ENCODE data around the gene FHAD1. TPM values are rescaled to one million over a fixed set of nuclear protein-coding genes. Genes with fewer than 3 reads are reported as not detected.

FHAD1 gene
- 0.69 TPM for total RNA-seq (2013)
- polyA plus RNA-seq (under 1 TPM in 2 of 3 donors, not detected in 1; 0.67 to 0.69 TPM), polyA minus RNA-seq (0.42 and 0.96 TPM in 2 replicates), total RNA-seq (1.3 to 10.8 (median 4.5) reads per million in 11 experiments)

GRCh38 chr1:15246960-15247614 lies at the start of gene FHAD1:
Gene FHAD1, plus strand, starts transcription at chr1:15247223. Its CDS starts 4,562 bp downstream, at chr1:15251785.
- no peak for TF ChIP-seq CTCF (IDR thresholded peaks at IDR 0.05)
- 2% methylated on average over 48 of the region's 55 CpGs for WGBS (ENCODE audit: insufficient coverage)
- no peaks in the 10 kb centered on the region for H3K36me3 ChIP-seq (replicated peaks in 1 of 2; ENCODE audit: control insufficient read depth in 1 of 2, insufficient read depth in 2 of 2, low read length in 2 of 2)
- Mint-ChIP-seq H3K27ac (peak within 1 kb of the TSS; percentile 81 to 94 (median 88)), H3K9me3 (peaks cover 17 to 31% (median 22%) of the 10 kb centered on the region in 7 donors), H3K4me3 (peak within 1 kb of the TSS; percentile 65 to 85), H3K4me1 (peaks cover 49% of the 10 kb centered on the region), H3K27me3 (ENCODE audit: low read depth in 3 of 3) (peaks cover 15 to 33% (median 20%) of the 10 kb centered on the region in 3 donors), H3K36me3 (peaks cover 10 to 13% of the 10 kb centered on the region in 2 donors)
- H3K4me2 ChIP-seq (replicated peaks; ENCODE audit: extremely low read depth, low read length, poor library complexity, severe bottlenecking) = peak within 1 kb of the TSS; percentile 65
- peak within 1 kb of the TSS; percentile 15 to 57 (median 36) for H3K4me3 ChIP-seq (replicated peaks in 1 of 3; ENCODE audit: low read depth in 2 of 3, low read length in 3 of 3)
- peak; percentile 41 to 64 (median 58) for DNase-seq
- no peaks in the 10 kb centered on the region for H3K79me2 ChIP-seq (ENCODE audit: insufficient read depth, low read length)
- peak within 1 kb of the TSS; percentile 70 to 81 for H3K27ac ChIP-seq (ENCODE audit: low read depth in 1 of 2, low read length in 2 of 2)
- intact Hi-C loops (cut with micrococcal nuclease) = loop anchor here (1.0 to 2.0 kb wide), 2 partner anchors 14 kb away; no protein-coding TSS in a partner anchor
- peaks cover 3 to 5% of the 10 kb centered on the region in 2 donors for H3K27me3 ChIP-seq (ENCODE audit: control insufficient read depth in 2 of 2, insufficient read depth in 2 of 2, low read length in 2 of 2)
- peak within 1 kb of the TSS; percentile 39 for H2AFZ ChIP-seq (ENCODE audit: insufficient read depth, low read depth, low read length, poor library complexity, severe bottlenecking)
- H4K20me1 ChIP-seq (ENCODE audit: insufficient read depth, low read length) = no peaks in the 10 kb centered on the region
- H3K4me1 ChIP-seq (ENCODE audit: control insufficient read depth in 1 of 2, insufficient read depth in 2 of 2, low read length in 2 of 2) = peaks cover 36 to 46% of the 10 kb centered on the region in 2 donors
- peak within 1 kb of the TSS; percentile 48 for H3K9ac ChIP-seq (ENCODE audit: insufficient read depth, low read length, poor library complexity, severe bottlenecking)
- H3K9me3 ChIP-seq (replicated peaks in 1 of 2; ENCODE audit: control insufficient read depth in 1 of 2, insufficient read depth in 1 of 2, low read length in 2 of 2) = peaks cover 12 to 15% of the 10 kb centered on the region in 2 donors

GRCh38 chr1:15197591-15198447 lies 49.2 kb upstream of the FHAD1 start:
- Histone ChIP-seq H2AFZ (ENCODE audit: insufficient read depth, low read depth, low read length, poor library complexity, severe bottlenecking) (no peak overlapping the region), H3K9ac (ENCODE audit: insufficient read depth, low read length, poor library complexity, severe bottlenecking) (no peak overlapping the region), H3K27ac (ENCODE audit: low read depth in 1 of 2, low read length in 2 of 2) (no peak overlapping the region), H3K4me3 (replicated peaks in 1 of 3; ENCODE audit: low read depth in 2 of 3, low read length in 3 of 3) (no peak overlapping the region), H3K79me2 (ENCODE audit: insufficient read depth, low read length) (no peaks in the 10 kb centered on the region), H4K20me1 (ENCODE audit: insufficient read depth, low read length) (no peaks in the 10 kb centered on the region), H3K27me3 (ENCODE audit: control insufficient read depth in 2 of 2, insufficient read depth in 2 of 2, low read length in 2 of 2) (no peaks in the 10 kb centered on the region), H3K9me3 (replicated peaks in 1 of 2; ENCODE audit: control insufficient read depth in 1 of 2, insufficient read depth in 1 of 2, low read length in 2 of 2) (no peaks in the 10 kb centered on the region), H3K4me1 (ENCODE audit: control insufficient read depth in 1 of 2, insufficient read depth in 2 of 2, low read length in 2 of 2) (no peaks in the 10 kb centered on the region), H3K36me3 (replicated peaks in 1 of 2; ENCODE audit: control insufficient read depth in 1 of 2, insufficient read depth in 2 of 2, low read length in 2 of 2) (no peaks in the 10 kb centered on the region), H3K4me2 (replicated peaks; ENCODE audit: extremely low read depth, low read length, poor library complexity, severe bottlenecking) (no peak overlapping the region)
- DNase-seq = no peak
- no peak overlapping the region for H3K4me3 Mint-ChIP-seq
- peak overlapping the region in 1 of 7 donors; percentile 57 for H3K27ac Mint-ChIP-seq
- peaks cover 0 to 10% (median 7%) of the 10 kb centered on the region in 3 donors for H3K27me3 Mint-ChIP-seq (ENCODE audit: low read depth in 3 of 3)
- intact Hi-C loops (cut with micrococcal nuclease) = no loop called here
- no peak for TF ChIP-seq CTCF (IDR thresholded peaks at IDR 0.05)
- no peaks in the 10 kb centered on the region for H3K4me1 Mint-ChIP-seq
- peaks cover 0 to 3% (median 0%) of the 10 kb centered on the region in 7 donors for H3K9me3 Mint-ChIP-seq
- 92% methylated on average over 5 of the region's 12 CpGs for WGBS (ENCODE audit: insufficient coverage)
- no peaks in the 10 kb centered on the region for H3K36me3 Mint-ChIP-seq
